ENCODE data around the gene TBC1D10A.

DNA sequence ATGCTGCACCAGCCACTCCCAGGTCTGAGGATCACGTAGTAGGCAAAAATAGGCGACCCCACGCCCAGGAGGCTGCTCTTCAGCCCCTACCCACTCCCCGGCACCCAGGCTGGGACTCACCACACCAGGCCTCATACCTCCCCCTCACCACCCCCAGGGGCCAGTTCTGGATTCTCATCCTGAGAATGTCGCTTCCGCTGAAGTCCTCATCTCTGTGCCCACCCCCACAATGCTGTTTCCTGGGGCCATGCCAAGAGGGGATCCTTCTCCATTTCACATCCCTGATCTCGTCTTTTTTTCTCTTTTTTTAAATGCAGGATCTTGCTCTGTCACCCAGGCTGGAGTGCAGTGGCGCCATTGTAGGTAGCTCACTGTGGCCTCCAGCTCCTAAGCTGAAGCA lies 58.4 kb downstream of the TBC1D10A start:
- TF ChIP-seq CEBPB (IDR thresholded peaks at IDR 0.05), result no peak
- no peak for TF ChIP-seq YY1 (IDR thresholded peaks at IDR 0.05; ENCODE audit: low read depth)
- TF ChIP-seq, protein P1, sequence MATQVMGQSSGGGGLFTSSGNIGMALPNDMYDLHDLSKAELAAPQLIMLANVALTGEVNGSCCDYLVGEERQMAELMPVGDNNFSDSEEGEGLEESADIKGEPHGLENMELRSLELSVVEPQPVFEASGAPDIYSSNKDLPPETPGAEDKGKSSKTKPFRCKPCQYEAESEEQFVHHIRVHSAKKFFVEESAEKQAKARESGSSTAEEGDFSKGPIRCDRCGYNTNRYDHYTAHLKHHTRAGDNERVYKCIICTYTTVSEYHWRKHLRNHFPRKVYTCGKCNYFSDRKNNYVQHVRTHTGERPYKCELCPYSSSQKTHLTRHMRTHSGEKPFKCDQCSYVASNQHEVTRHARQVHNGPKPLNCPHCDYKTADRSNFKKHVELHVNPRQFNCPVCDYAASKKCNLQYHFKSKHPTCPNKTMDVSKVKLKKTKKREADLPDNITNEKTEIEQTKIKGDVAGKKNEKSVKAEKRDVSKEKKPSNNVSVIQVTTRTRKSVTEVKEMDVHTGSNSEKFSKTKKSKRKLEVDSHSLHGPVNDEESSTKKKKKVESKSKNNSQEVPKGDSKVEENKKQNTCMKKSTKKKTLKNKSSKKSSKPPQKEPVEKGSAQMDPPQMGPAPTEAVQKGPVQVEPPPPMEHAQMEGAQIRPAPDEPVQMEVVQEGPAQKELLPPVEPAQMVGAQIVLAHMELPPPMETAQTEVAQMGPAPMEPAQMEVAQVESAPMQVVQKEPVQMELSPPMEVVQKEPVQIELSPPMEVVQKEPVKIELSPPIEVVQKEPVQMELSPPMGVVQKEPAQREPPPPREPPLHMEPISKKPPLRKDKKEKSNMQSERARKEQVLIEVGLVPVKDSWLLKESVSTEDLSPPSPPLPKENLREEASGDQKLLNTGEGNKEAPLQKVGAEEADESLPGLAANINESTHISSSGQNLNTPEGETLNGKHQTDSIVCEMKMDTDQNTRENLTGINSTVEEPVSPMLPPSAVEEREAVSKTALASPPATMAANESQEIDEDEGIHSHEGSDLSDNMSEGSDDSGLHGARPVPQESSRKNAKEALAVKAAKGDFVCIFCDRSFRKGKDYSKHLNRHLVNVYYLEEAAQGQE (IDR thresholded peaks at IDR 0.05; ENCODE audit: low read depth), result no peak
- TF ChIP-seq TAF1 (IDR thresholded peaks at IDR 0.05; ENCODE audit: low read depth), result no peak
- no peak for TF ChIP-seq RAD21 (IDR thresholded peaks at IDR 0.05; ENCODE audit: low read depth)
- no peak for TF ChIP-seq NFIC (IDR thresholded peaks at IDR 0.05)
- TF ChIP-seq, protein P2, sequence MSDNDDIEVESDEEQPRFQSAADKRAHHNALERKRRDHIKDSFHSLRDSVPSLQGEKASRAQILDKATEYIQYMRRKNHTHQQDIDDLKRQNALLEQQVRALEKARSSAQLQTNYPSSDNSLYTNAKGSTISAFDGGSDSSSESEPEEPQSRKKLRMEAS (IDR thresholded peaks at IDR 0.05), result no peak
- TF ChIP-seq ZBTB7A (IDR thresholded peaks at IDR 0.05; ENCODE audit: low read depth), result no peak
- TF ChIP-seq EP300 (IDR thresholded peaks at IDR 0.05; ENCODE audit: borderline replicate concordance), result no peak
